Measurements from ENCODE around the gene TELO2.

GRCh38 chr16:1534021-1535020, 41.2 kb downstream of the TELO2 start:
- TF ChIP-seq, protein P1, sequence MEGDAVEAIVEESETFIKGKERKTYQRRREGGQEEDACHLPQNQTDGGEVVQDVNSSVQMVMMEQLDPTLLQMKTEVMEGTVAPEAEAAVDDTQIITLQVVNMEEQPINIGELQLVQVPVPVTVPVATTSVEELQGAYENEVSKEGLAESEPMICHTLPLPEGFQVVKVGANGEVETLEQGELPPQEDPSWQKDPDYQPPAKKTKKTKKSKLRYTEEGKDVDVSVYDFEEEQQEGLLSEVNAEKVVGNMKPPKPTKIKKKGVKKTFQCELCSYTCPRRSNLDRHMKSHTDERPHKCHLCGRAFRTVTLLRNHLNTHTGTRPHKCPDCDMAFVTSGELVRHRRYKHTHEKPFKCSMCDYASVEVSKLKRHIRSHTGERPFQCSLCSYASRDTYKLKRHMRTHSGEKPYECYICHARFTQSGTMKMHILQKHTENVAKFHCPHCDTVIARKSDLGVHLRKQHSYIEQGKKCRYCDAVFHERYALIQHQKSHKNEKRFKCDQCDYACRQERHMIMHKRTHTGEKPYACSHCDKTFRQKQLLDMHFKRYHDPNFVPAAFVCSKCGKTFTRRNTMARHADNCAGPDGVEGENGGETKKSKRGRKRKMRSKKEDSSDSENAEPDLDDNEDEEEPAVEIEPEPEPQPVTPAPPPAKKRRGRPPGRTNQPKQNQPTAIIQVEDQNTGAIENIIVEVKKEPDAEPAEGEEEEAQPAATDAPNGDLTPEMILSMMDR (conservative IDR thresholded peaks at IDR 0.05 in 1 of 2, IDR thresholded peaks at IDR 0.05 in 1 of 2; ENCODE audit: low read depth in 1 of 2, low read length in 2 of 2): no peak
- no peak for TF ChIP-seq EZH2 (IDR thresholded peaks at IDR 0.05; ENCODE audit: low read length, missing control alignments)
